D721Med (cell line): ENCODE data around the gene TMEM151A.
A peak's percentile ranks its signal among the peaks of the same experiment; 100 is the strongest.

Experiments
- DNase-seq: peaks from one replicate; pipeline ENCODE4 v3.0.0; 2011; ENCODE audit warnings: low spot score; ENCODE audit not compliant: insufficient read length
- FAIRE-seq: peaks from 2 replicates; lab custom pipeline; 2011; peaks lifted over from hg19 to GRCh38; lab: Jason Lieb, UNC
- CTCF ChIP-seq: IDR thresholded peaks from 2 replicates; pipeline ENCODE4 v1.5.1; 2012; ENCODE audit warnings: mild to moderate bottlenecking, control low read depth; ENCODE audit not compliant: insufficient read depth; ENCODE audit errors: missing control alignments

Gene TMEM151A

GRCh38 chr11:66336234-66337102, 44.8 kb downstream of the TMEM151A start, which contains the start of gene RIN1:
Gene RIN1, minus strand, starts transcription at chr11:66336434. Its CDS starts 32 bp downstream, at chr11:66336402.
- DNase-seq (no peak), FAIRE-seq (no peak)
- peak; percentile 17 for TF ChIP-seq CTCF

- no peak for FAIRE-seq
Observed at GRCh38 chr11:66337103-66337899, 45.6 kb downstream of the TMEM151A start.

GRCh38 chr11:66338276-66339161, 46.8 kb downstream of the TMEM151A start:
- TF ChIP-seq CTCF, result no peak
- DNase-seq (no peak), FAIRE-seq (no peak)

More at GRCh38 chr11:66337103-66337899, 45.6 kb downstream of the TMEM151A start:
- no peak for TF ChIP-seq CTCF
- no peak for DNase-seq

- TF ChIP-seq CTCF, result no peak
- DNase-seq, result no peak
- FAIRE-seq, result no peak
Observed at GRCh38 chr11:66339162-66339675, 47.5 kb downstream of the TMEM151A start.

- no peak for FAIRE-seq
- DNase-seq, result no peak
- no peak for TF ChIP-seq CTCF
Observed at GRCh38 chr11:66339686-66340483, 48.2 kb downstream of the TMEM151A start.
